HL-60 (cell line): ENCODE measurements around the gene CDK5RAP1.

ENCODE experiments used
- GABPA ChIP-seq: IDR thresholded peaks from 2 replicates; pipeline ENCODE4 v1.6.1; 2012; ENCODE audit warnings: low read depth
- POLR2AphosphoS5 ChIP-seq: IDR thresholded peaks from 2 replicates; pipeline ENCODE4 v1.6.1; 2012; ENCODE audit warnings: low read depth
- TF ChIP-seq, protein P1 (sequence below): IDR thresholded peaks from one replicate; pipeline ENCODE4 v1.5.1; 2011; ENCODE audit warnings: low read length, control low read depth, inconsistent platforms; ENCODE audit not compliant: insufficient read depth

DNA sequence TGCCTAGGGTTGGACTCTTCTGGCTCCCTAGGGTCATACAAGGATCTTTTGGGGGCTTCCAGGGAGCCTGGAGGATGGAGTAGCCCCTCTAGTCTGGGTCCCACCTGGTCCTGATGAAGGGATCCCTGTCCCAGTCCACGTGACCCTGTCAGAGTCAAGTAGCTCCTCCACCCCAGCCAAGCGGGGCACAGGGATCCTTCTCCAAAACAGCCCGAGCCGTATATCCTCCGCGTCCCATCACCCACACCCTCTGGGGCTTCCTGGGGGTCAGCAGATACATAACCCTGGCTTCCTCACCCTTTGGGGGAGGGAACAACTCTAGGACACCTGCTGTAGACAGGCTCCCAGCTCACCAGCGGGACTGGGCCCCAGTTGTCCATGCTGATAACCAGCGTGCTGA lies 90.3 kb downstream of the CDK5RAP1 start:
- TF ChIP-seq POLR2AphosphoS5 (no peak), GABPA (no peak)
- TF ChIP-seq, protein P1, sequence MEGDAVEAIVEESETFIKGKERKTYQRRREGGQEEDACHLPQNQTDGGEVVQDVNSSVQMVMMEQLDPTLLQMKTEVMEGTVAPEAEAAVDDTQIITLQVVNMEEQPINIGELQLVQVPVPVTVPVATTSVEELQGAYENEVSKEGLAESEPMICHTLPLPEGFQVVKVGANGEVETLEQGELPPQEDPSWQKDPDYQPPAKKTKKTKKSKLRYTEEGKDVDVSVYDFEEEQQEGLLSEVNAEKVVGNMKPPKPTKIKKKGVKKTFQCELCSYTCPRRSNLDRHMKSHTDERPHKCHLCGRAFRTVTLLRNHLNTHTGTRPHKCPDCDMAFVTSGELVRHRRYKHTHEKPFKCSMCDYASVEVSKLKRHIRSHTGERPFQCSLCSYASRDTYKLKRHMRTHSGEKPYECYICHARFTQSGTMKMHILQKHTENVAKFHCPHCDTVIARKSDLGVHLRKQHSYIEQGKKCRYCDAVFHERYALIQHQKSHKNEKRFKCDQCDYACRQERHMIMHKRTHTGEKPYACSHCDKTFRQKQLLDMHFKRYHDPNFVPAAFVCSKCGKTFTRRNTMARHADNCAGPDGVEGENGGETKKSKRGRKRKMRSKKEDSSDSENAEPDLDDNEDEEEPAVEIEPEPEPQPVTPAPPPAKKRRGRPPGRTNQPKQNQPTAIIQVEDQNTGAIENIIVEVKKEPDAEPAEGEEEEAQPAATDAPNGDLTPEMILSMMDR: no peak
